ENCODE results near the gene MAGEH1. TPM values are rescaled to one million over a fixed set of nuclear protein-coding genes. Genes with fewer than 3 reads are reported as not detected.

The MAGEH1 gene
- total RNA-seq, 2 experiments from 2014 or later: 10.4 to 19.7 TPM

Small RNAs within 50 kb of the gene (microRNA-seq; reads per million reads assigned to microRNA genes)
- gene MIR4536-1 (ENCODE audit: borderline replicate concordance) (not detected), gene MIR4536-2 (ENCODE audit: borderline replicate concordance) (not detected)

Small RNAs within 50 kb of the gene (small RNA-seq; reads per million reads assigned to genes)
- gene MIR4536-2: not detected

Other genes with a start within 250 kb of the MAGEH1 start
- not detected in 2 replicates for gene PAGE5, start 231.8 kb upstream of the MAGEH1 start, total RNA-seq (2014; rRNA removed; shearing (Covaris generic))
- not detected in 2 replicates for gene PAGE5, start 231.8 kb upstream of the MAGEH1 start, total RNA-seq (2022)
- gene PAGE3, start 187.2 kb upstream of the MAGEH1 start, total RNA-seq (2014; rRNA removed; shearing (Covaris generic)): not detected in 2 replicates
- not detected in 2 replicates for gene PAGE3, start 187.2 kb upstream of the MAGEH1 start, total RNA-seq (2022)
- gene USP51, start 37.7 kb downstream of the MAGEH1 start, total RNA-seq (2014; rRNA removed; shearing (Covaris generic)): 1.7 and 2.4 TPM in 2 replicates
- 2.7 and 2.9 TPM in 2 replicates for gene USP51, start 37.7 kb downstream of the MAGEH1 start, total RNA-seq (2022)
- gene FOXR2, start 171.3 kb downstream of the MAGEH1 start, total RNA-seq (2014; rRNA removed; shearing (Covaris generic)): not detected in 2 replicates
- not detected in 2 replicates for gene FOXR2, start 171.3 kb downstream of the MAGEH1 start, total RNA-seq (2022)

Data from OCI-LY7 (cell line).